GM23338 (cell line): ENCODE results near the gene MYO5C. TPM values are rescaled to one million over a fixed set of nuclear protein-coding genes. Genes with fewer than 3 reads are reported as not detected.

Source experiments
- ATAC-seq: fragments of 200-7000 bp; cut with Tn5 transposase; 3 replicates; pipeline ENCODE4 v1.9.1; 2020
- DNase-seq: peaks from one replicate; pipeline ENCODE4 v3.0.0-alpha.2; 2015; ENCODE audit warnings: low spot score
- H2AFZ ChIP-seq: fragments of 200-600 bp; sonication (generic); 2 replicates; pipeline ENCODE4 v1.8.0; 2016; ENCODE audit warnings: antibody characterized with exemption, mild to moderate bottlenecking, moderate library complexity
- H3F3A ChIP-seq: fragments of 200-600 bp; sonication (generic); replicated peaks from 2 replicates; pipeline ENCODE4 v1.8.0; 2017; ENCODE audit warnings: antibody characterized with exemption, mixed run types, low read depth
- H3K27ac ChIP-seq: fragments of 200-600 bp; sonication (generic); 2 replicates; pipeline ENCODE4 v1.6.1; 2016; ENCODE audit warnings: low read depth
- H3K27me3 ChIP-seq: fragments of 200-600 bp; sonication (generic); 2 replicates; pipeline ENCODE4 v1.8.0; 2016; ENCODE audit warnings: mild to moderate bottlenecking, mixed run types, moderate library complexity; ENCODE audit not compliant: insufficient read depth
- H3K36me3 ChIP-seq: fragments of 200-600 bp; sonication (generic); 2 replicates; pipeline ENCODE4 v1.8.0; 2016; ENCODE audit warnings: mild to moderate bottlenecking; ENCODE audit not compliant: insufficient read depth
- H3K4me1 ChIP-seq: fragments of 200-600 bp; sonication (generic); 2 replicates; pipeline ENCODE4 v1.8.0; 2016; ENCODE audit warnings: mild to moderate bottlenecking, moderate library complexity; ENCODE audit not compliant: insufficient read depth
- H3K4me2 ChIP-seq: fragments of 200-600 bp; sonication (generic); 2 replicates; pipeline ENCODE4 v1.7.1; 2017; ENCODE audit warnings: mixed run types
- H3K4me3 ChIP-seq: fragments of 200-600 bp; sonication (generic); 2 replicates; pipeline ENCODE4 v1.6.1; 2016; ENCODE audit warnings: mixed run types
- H3K79me2 ChIP-seq: fragments of 200-600 bp; sonication (generic); replicated peaks from 2 replicates; pipeline ENCODE4 v1.8.0; 2017; ENCODE audit warnings: mild to moderate bottlenecking; ENCODE audit not compliant: insufficient read depth
- H3K9me2 ChIP-seq: fragments of 200-600 bp; sonication (generic); 2 replicates; pipeline ENCODE4 v1.8.0; 2017; ENCODE audit not compliant: insufficient read depth
- H4K20me1 ChIP-seq: fragments of 200-600 bp; sonication (generic); replicated peaks from 2 replicates; pipeline ENCODE4 v1.8.0; 2017; ENCODE audit warnings: mild to moderate bottlenecking; ENCODE audit not compliant: insufficient read depth
- H3K27ac Mint-ChIP-seq: 2 replicates; pipeline ENCODE4 v1.8.0; 2020; ENCODE audit warnings: inconsistent platforms, mild to moderate bottlenecking, moderate library complexity, mixed read lengths
- H3K27me3 Mint-ChIP-seq: 3 replicates; pipeline ENCODE4 v1.8.0; 2022; ENCODE audit warnings: low read depth, mild to moderate bottlenecking, moderate library complexity, mixed read lengths, inconsistent platforms; ENCODE audit not compliant: insufficient read depth, poor library complexity
- H3K36me3 Mint-ChIP-seq: 3 replicates; pipeline ENCODE4 v1.8.0; 2021; ENCODE audit warnings: low read depth, mild to moderate bottlenecking, inconsistent platforms, moderate library complexity, mixed read lengths
- H3K4me1 Mint-ChIP-seq: 3 replicates; pipeline ENCODE4 v1.8.0; 2020; ENCODE audit warnings: mild to moderate bottlenecking, inconsistent platforms, mixed read lengths
- H3K4me3 Mint-ChIP-seq: 3 replicates; pipeline ENCODE4 v1.8.0; 2021; ENCODE audit warnings: moderate library complexity, mild to moderate bottlenecking, inconsistent platforms, mixed read lengths
- H3K9me3 Mint-ChIP-seq: 3 replicates; pipeline ENCODE4 v1.8.0; 2020; ENCODE audit warnings: moderate library complexity, mild to moderate bottlenecking, inconsistent platforms, mixed read lengths
- CREB1 ChIP-seq: fragments of 250-450 bp; sonication (Bioruptor Pico); IDR thresholded peaks from 2 replicates; pipeline ENCODE4 v1.5.0; 2020; ENCODE audit warnings: low read depth, mild to moderate bottlenecking, moderate library complexity
- ETS1 ChIP-seq: IDR thresholded peaks from 2 replicates; pipeline ENCODE4 v1.6.1; 2016; ENCODE audit warnings: antibody characterized with exemption
- EZH2 ChIP-seq: fragments of 200-600 bp; sonication (generic); IDR thresholded peaks from one replicate; pipeline ENCODE4 v1.8.0; 2017; ENCODE audit warnings: antibody characterized with exemption, mild to moderate bottlenecking, low read depth; ENCODE audit not compliant: unreplicated experiment
- EZH2phosphoT487 ChIP-seq: fragments of 200-600 bp; sonication (generic); IDR thresholded peaks from one replicate; pipeline ENCODE4 v1.8.1; 2018; ENCODE audit warnings: antibody characterized with exemption; ENCODE audit not compliant: unreplicated experiment
- JUNB ChIP-seq: IDR thresholded peaks from one replicate; pipeline ENCODE4 v1.6.1; 2016; ENCODE audit warnings: antibody characterized with exemption; ENCODE audit not compliant: unreplicated experiment
- NANOG ChIP-seq: IDR thresholded peaks from 2 replicates; pipeline ENCODE4 v1.6.1; 2016; ENCODE audit warnings: antibody characterized with exemption, borderline replicate concordance
- POLR2AphosphoS5 ChIP-seq: IDR thresholded peaks from 2 replicates; pipeline ENCODE4 v1.6.1; 2016; ENCODE audit warnings: antibody characterized with exemption, low read depth
- STAT1 ChIP-seq: IDR thresholded peaks from one replicate; pipeline ENCODE4 v1.6.1; 2016; ENCODE audit warnings: antibody characterized with exemption; ENCODE audit not compliant: unreplicated experiment
- ZNF114 ChIP-seq: fragments of 250-450 bp; sonication (Bioruptor Pico); IDR thresholded peaks from 2 replicates; pipeline ENCODE4 v1.5.0; 2020; ENCODE audit warnings: mild to moderate bottlenecking, moderate library complexity
- ZNF331 ChIP-seq: fragments of 250-450 bp; sonication (Bioruptor Pico); IDR thresholded peaks from 2 replicates; pipeline ENCODE4 v1.5.0; 2020; ENCODE audit warnings: low read depth, mild to moderate bottlenecking, moderate library complexity
- polyA plus RNA-seq: library from polyadenylated mRNA; unstranded; fragments of >200 nt; fragmentation: Nextera tagmentation; extraction: Ambion mirVana; gene quantifications from 2 replicates; pipeline ENCODE4 v1.2.1, GENCODE V29; 2016
- total RNA-seq: library from RNA; depleted of rRNA; stranded (reverse); fragments of >200 nt; shearing (Covaris generic); gene quantifications from 2 replicates; pipeline ENCODE4 v1.2.3, GENCODE V29; 2014
- TF ChIP-seq, protein P1 (sequence below), 2 experiments: fragments of 200-600 bp in 1 of 2; sonication (generic) in 1 of 2; conservative IDR thresholded peaks; 2 replicates each; pipeline versions ENCODE4 v1.5.1 to v1.6.1; 2016 to 2017; ENCODE audit warnings: antibody characterized with exemption in 2 of 2, low read depth in 2 of 2, mild to moderate bottlenecking in 2 of 2, moderate library complexity in 1 of 2
- TF ChIP-seq, protein P2 (sequence below): IDR thresholded peaks from one replicate; pipeline ENCODE4 v1.6.1; 2018; ENCODE audit warnings: antibody characterized with exemption; ENCODE audit not compliant: unreplicated experiment

Gene MYO5C
- total and polyA plus RNA-seq, 2 experiments from 2014 or later = 7.9 to 28.8 TPM

GRCh38 chr15:52329987-52330386 is 34.4 kb upstream of the MYO5C start (continued):
- TF ChIP-seq, protein P1, sequence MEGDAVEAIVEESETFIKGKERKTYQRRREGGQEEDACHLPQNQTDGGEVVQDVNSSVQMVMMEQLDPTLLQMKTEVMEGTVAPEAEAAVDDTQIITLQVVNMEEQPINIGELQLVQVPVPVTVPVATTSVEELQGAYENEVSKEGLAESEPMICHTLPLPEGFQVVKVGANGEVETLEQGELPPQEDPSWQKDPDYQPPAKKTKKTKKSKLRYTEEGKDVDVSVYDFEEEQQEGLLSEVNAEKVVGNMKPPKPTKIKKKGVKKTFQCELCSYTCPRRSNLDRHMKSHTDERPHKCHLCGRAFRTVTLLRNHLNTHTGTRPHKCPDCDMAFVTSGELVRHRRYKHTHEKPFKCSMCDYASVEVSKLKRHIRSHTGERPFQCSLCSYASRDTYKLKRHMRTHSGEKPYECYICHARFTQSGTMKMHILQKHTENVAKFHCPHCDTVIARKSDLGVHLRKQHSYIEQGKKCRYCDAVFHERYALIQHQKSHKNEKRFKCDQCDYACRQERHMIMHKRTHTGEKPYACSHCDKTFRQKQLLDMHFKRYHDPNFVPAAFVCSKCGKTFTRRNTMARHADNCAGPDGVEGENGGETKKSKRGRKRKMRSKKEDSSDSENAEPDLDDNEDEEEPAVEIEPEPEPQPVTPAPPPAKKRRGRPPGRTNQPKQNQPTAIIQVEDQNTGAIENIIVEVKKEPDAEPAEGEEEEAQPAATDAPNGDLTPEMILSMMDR (conservative IDR thresholded peaks at IDR 0.05; ENCODE audit: low read depth in 2 of 2) = no peak
- TF ChIP-seq JUNB = no peak
- TF ChIP-seq EZH2phosphoT487 = no peak
- TF ChIP-seq CREB1 (CRISPR knock-in tag) = no peak
- TF ChIP-seq POLR2AphosphoS5 = no peak
- no peak for TF ChIP-seq STAT1
- no peak for TF ChIP-seq ETS1
- no peak for TF ChIP-seq EZH2

GRCh38 chr15:52329150-52329549 is 33.5 kb upstream of the MYO5C start:
- Mint-ChIP-seq H3K27ac (no peak overlapping the region), H3K9me3 (no peaks in the 10 kb centered on the region), H3K4me3 (no peak overlapping the region), H3K27me3 (no peaks in the 10 kb centered on the region), H3K36me3 (peaks cover 6% of the 10 kb centered on the region; the same call in 2 of the 3 replicates), H3K4me1 (peaks cover 8% of the 10 kb centered on the region)
- Histone ChIP-seq H3F3A (no peaks in the 10 kb centered on the region), H3K4me3 (no peak overlapping the region), H3K9me2 (no peaks in the 10 kb centered on the region), H3K4me2 (no peak overlapping the region), H3K4me1 (no peaks in the 10 kb centered on the region), H3K27ac (no peak overlapping the region), H3K36me3 (no peaks in the 10 kb centered on the region), H4K20me1 (no peaks in the 10 kb centered on the region), H3K79me2 (no peaks in the 10 kb centered on the region), H3K27me3 (no peaks in the 10 kb centered on the region), H2AFZ (no peak overlapping the region)
- ATAC-seq = no peak
- no peak for DNase-seq
- TF ChIP-seq NANOG (no peak), ZNF114 (CRISPR knock-in tag) (no peak), STAT1 (no peak), CREB1 (CRISPR knock-in tag) (no peak), ETS1 (no peak), EZH2 (no peak), ZNF331 (CRISPR knock-in tag) (no peak), EZH2phosphoT487 (no peak), POLR2AphosphoS5 (no peak)
- TF ChIP-seq, protein P2, sequence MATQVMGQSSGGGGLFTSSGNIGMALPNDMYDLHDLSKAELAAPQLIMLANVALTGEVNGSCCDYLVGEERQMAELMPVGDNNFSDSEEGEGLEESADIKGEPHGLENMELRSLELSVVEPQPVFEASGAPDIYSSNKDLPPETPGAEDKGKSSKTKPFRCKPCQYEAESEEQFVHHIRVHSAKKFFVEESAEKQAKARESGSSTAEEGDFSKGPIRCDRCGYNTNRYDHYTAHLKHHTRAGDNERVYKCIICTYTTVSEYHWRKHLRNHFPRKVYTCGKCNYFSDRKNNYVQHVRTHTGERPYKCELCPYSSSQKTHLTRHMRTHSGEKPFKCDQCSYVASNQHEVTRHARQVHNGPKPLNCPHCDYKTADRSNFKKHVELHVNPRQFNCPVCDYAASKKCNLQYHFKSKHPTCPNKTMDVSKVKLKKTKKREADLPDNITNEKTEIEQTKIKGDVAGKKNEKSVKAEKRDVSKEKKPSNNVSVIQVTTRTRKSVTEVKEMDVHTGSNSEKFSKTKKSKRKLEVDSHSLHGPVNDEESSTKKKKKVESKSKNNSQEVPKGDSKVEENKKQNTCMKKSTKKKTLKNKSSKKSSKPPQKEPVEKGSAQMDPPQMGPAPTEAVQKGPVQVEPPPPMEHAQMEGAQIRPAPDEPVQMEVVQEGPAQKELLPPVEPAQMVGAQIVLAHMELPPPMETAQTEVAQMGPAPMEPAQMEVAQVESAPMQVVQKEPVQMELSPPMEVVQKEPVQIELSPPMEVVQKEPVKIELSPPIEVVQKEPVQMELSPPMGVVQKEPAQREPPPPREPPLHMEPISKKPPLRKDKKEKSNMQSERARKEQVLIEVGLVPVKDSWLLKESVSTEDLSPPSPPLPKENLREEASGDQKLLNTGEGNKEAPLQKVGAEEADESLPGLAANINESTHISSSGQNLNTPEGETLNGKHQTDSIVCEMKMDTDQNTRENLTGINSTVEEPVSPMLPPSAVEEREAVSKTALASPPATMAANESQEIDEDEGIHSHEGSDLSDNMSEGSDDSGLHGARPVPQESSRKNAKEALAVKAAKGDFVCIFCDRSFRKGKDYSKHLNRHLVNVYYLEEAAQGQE = no peak
- TF ChIP-seq, protein P1 (conservative IDR thresholded peaks at IDR 0.05; ENCODE audit: low read depth in 2 of 2) = no peak
